Kidney (tissue), 14 donors: Measurements from ENCODE around the gene SPTLC2. TPM values are rescaled to one million over a fixed set of nuclear protein-coding genes. Genes with fewer than 3 reads are reported as not detected.
"Not testable (repeated sequence)": the region's sequence is repeated elsewhere in the genome, so short reads cannot be mapped to it uniquely, and the experiment has no call there.

Source experiments
- DNase-seq, 5 donors: peaks; one replicate each; pipeline ENCODE4 v3.0.0-alpha.2; 2013 to 2020
- FAIRE-seq: peaks from 2 replicates; lab custom pipeline; 2012; peaks lifted over from hg19 to GRCh38; lab: Jason Lieb, UNC
- H3K27ac ChIP-seq, 2 donors: one replicate each; pipeline ENCODE4 v1.7.0; 2013; ENCODE audit warnings: low read depth in 2 of 2, low read length in 2 of 2, inconsistent platforms in 1 of 2
- H3K27me3 ChIP-seq: one replicate; pipeline ENCODE4 v1.7.1; 2013; ENCODE audit warnings: low read length, inconsistent platforms; ENCODE audit not compliant: control insufficient read depth, insufficient read depth
- H3K36me3 ChIP-seq, 3 donors: one replicate each; pipeline versions ENCODE4 v1.7.0 to v1.7.1; 2013; ENCODE audit warnings: low read length in 3 of 3, control low read depth in 1 of 3, inconsistent platforms in 1 of 3; ENCODE audit not compliant: insufficient read depth in 3 of 3, control insufficient read depth in 2 of 3
- H3K4me1 ChIP-seq, 3 donors: one replicate each; pipeline versions ENCODE4 v1.7.0 to v1.7.1; 2013; ENCODE audit warnings: low read length in 3 of 3, inconsistent platforms in 1 of 3, low read depth in 1 of 3; ENCODE audit not compliant: control insufficient read depth in 2 of 3, insufficient read depth in 2 of 3
- H3K4me3 ChIP-seq, 3 donors: one replicate each; pipeline versions ENCODE4 v1.7.0 to v1.8.1; 2013; ENCODE audit warnings: low read length in 3 of 3, control low read depth in 1 of 3, inconsistent platforms in 1 of 3
- H3K9ac ChIP-seq, 3 donors: one replicate each; pipeline versions ENCODE4 v1.7.0 to v1.7.1; 2013; ENCODE audit warnings: low read length in 3 of 3, control low read depth in 1 of 3, inconsistent platforms in 1 of 3
- H3K9me3 ChIP-seq, 3 donors: one replicate each; pipeline versions ENCODE4 v1.7.0 to v1.7.1; 2013; ENCODE audit warnings: low read length in 3 of 3, control low read depth in 1 of 3, inconsistent platforms in 1 of 3; ENCODE audit not compliant: control insufficient read depth in 2 of 3, insufficient read depth in 1 of 3
- CTCF ChIP-seq: IDR thresholded peaks from 3 replicates; pipeline ENCODE4 v1.5.1; 2012; ENCODE audit warnings: mild to moderate bottlenecking, moderate library complexity, borderline replicate concordance; ENCODE audit not compliant: insufficient read depth; ENCODE audit errors: extremely low read depth
- intact Hi-C: fragments of 100-400 bp; cut with DNase I; formaldehyde crosslinking; loops from one replicate; pipeline ENCODE4 v1.11.1; 2022
- polyA plus RNA-seq: library from polyadenylated mRNA; stranded (reverse); fragments of 350-450 nt; fragmentation: Illumina TruSeq; extraction: RNeasy Lipid Tissue Mini Kit (QIAGEN cat#74804); gene quantifications from one replicate; pipeline ENCODE4 v1.2.3, GENCODE V29; 2014; ENCODE audit warnings: low read depth, low replicate concordance; ENCODE audit not compliant: insufficient read depth
- total RNA-seq: library from RNA; stranded (reverse); fragmentation: NEBNext Ultra II Directional; extraction: Animal tissue kit (Norgen Biotek cat#: 25700); gene quantifications from one replicate; pipeline ENCODE4 v1.2.1, GENCODE V29; 2021
- donor health status: control.
- donor health status: control.
- donor health status: control.
- donor health status: control.
- donor health status: control.
- donor health status: DM: yes; HTN: yes; CAD: no.
- donor health status: Normal renal cell carcinoma (clear cell type).

SPTLC2 gene
- total and polyA plus RNA-seq, 2 donors from 2014 or later = 17.0 to 66.1 TPM

DNA sequence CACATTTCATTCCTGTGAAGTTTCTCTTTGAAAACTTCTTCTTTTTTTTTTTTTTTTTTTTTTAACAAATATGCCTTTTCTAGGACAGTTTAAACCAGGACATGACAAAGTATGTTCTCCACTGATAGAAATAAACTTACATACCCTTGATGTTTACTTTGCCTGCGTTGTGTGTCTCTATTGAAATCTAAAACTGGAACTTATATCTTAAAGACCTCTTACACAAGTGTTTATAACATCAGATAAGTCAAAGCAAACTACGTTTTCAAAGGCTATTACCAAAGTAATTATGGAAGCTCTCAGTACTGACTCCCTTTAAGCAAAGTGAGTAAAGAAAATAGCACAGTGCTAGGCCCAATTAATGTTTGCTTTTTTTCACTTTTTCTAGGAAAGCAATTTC is 87.2 kb downstream of the SPTLC2 start:
- H3K9ac ChIP-seq = no peak overlapping the region
- H3K9me3 ChIP-seq = no peaks in the 10 kb centered on the region
- H3K27ac ChIP-seq = no peak overlapping the region
- intact Hi-C loops = no loop called here
- no peak overlapping the region for H3K4me3 ChIP-seq
- H3K36me3 ChIP-seq = no peaks in the 10 kb centered on the region
- no peak for FAIRE-seq
- no peaks in the 10 kb centered on the region for H3K4me1 ChIP-seq
- no peak for TF ChIP-seq CTCF
- no peaks in the 10 kb centered on the region for H3K27me3 ChIP-seq
- no peak for DNase-seq

- H3K9me3 ChIP-seq, H3K36me3 ChIP-seq, DNase-seq, H3K4me1 ChIP-seq, FAIRE-seq, H3K4me3 ChIP-seq, H3K27me3 ChIP-seq, intact Hi-C loops, H3K9ac ChIP-seq, H3K27ac ChIP-seq: not testable (repeated sequence)
Measured at GRCh38 chr14:77528701-77529100, 87.7 kb downstream of the SPTLC2 start.

DNA sequence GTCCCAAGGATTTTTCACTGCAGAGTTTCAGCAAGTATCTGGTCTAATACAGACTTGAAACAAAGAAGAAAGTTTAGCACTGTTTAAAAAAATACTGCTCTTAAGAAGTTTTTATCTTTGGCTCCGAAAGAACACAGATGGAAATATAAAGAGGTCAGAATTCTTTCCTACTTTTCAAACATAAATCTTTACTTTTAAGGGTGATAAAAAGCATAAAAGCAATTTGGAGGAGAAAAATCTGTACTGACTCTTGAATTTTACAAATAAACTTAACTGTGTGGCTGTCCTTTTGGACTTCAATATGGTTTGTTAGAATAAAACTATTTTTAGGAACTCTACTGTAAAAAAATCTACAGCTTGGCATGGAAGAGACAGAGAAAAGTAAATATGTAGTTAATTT is 90.2 kb downstream of the SPTLC2 start:
- H3K9ac ChIP-seq = no peak overlapping the region
- H3K4me3 ChIP-seq = no peak overlapping the region
- no peaks in the 10 kb centered on the region for H3K9me3 ChIP-seq
- no peak for TF ChIP-seq CTCF
- no peaks in the 10 kb centered on the region for H3K27me3 ChIP-seq
- H3K27ac ChIP-seq = no peak overlapping the region
- intact Hi-C loops = no loop called here
- no peak for FAIRE-seq
- H3K4me1 ChIP-seq = peaks cover 0 to 4% (median 0%) of the 10 kb centered on the region in 3 donors
- peaks cover 0 to 4% (median 1%) of the 10 kb centered on the region in 3 donors for H3K36me3 ChIP-seq
- peak in 2 of 5 donors; percentile 60 to 90 for DNase-seq

- intact Hi-C loops = no loop called here
- no peaks in the 10 kb centered on the region for H3K9me3 ChIP-seq
- no peaks in the 10 kb centered on the region for H3K27me3 ChIP-seq
- peaks cover 0 to 13% (median 8%) of the 10 kb centered on the region in 3 donors for H3K36me3 ChIP-seq
- peaks cover 0 to 4% (median 0%) of the 10 kb centered on the region in 3 donors for H3K4me1 ChIP-seq
- DNase-seq (no peak), FAIRE-seq (no peak)
- H3K9ac ChIP-seq = no peak overlapping the region
- no peak overlapping the region for H3K27ac ChIP-seq
- no peak for TF ChIP-seq CTCF
- H3K4me3 ChIP-seq = no peak overlapping the region
Measured at GRCh38 chr14:77524536-77524935, 91.9 kb downstream of the SPTLC2 start.
